Retinal pigment epithelial cell (primary cell): Measurements from ENCODE around the gene GATA2.

Experiments used
- DNase-seq: peaks from one replicate; pipeline ENCODE4 v3.0.0-alpha.2; 2010; ENCODE audit warnings: low read depth
- H3K4me3 ChIP-seq: 2 replicates; pipeline ENCODE4 v1.5.1; 2011; ENCODE audit warnings: mild to moderate bottlenecking, low read length, control low read depth, moderate library complexity
- CTCF ChIP-seq: conservative IDR thresholded peaks from 2 replicates; pipeline ENCODE4 v1.5.1; 2011; ENCODE audit warnings: low read depth, low read length, control low read depth, inconsistent platforms

GATA2 gene

GRCh38 chr3:128462341-128462910, 30.6 kb downstream of the GATA2 start:
- H3K4me3 ChIP-seq, result no peak overlapping the region
- no peak for DNase-seq
- no peak for TF ChIP-seq CTCF

- no peak overlapping the region for H3K4me3 ChIP-seq
- no peak for TF ChIP-seq CTCF
- DNase-seq, result no peak
Observed at GRCh38 chr3:128461731-128462130, 31.3 kb downstream of the GATA2 start.

- H3K4me3 ChIP-seq, result no peak overlapping the region
- no peak for DNase-seq
- no peak for TF ChIP-seq CTCF
Observed at GRCh38 chr3:128459461-128459820, 33.6 kb downstream of the GATA2 start.

GRCh38 chr3:128458746-128459460, 34.1 kb downstream of the GATA2 start:
- no peak for TF ChIP-seq CTCF
- no peak overlapping the region for H3K4me3 ChIP-seq
- no peak for DNase-seq

- DNase-seq, result no peak
- TF ChIP-seq CTCF, result no peak
- no peak overlapping the region for H3K4me3 ChIP-seq
Observed at GRCh38 chr3:128457937-128458336, 35.1 kb downstream of the GATA2 start.

GRCh38 chr3:128456776-128457715, 36.0 kb downstream of the GATA2 start:
- H3K4me3 ChIP-seq, result no peak overlapping the region
- no peak for TF ChIP-seq CTCF
- DNase-seq, result no peak
